GM12878 (cell line): ENCODE results near the gene ETFBKMT. TPM values are rescaled to one million over a fixed set of nuclear protein-coding genes. Genes with fewer than 3 reads are reported as not detected.

ENCODE experiments used
- ATAC-seq: fragments of 200-7000 bp; cut with Tn5 transposase; 3 replicates; pipeline ENCODE4 v1.9.1; 2020; ENCODE audit warnings: mild to moderate bottlenecking, moderate library complexity
- BruUV-seq: library from RNA; stranded (reverse); fragments of 400-500 nt; replicated peaks from 2 replicates; lab custom pipeline; 2021; lab: Mats Ljungman, UMichigan
- CTCF ChIA-PET: fragments of 300-600 bp; sonication (Branson Sonifier 250); formaldehyde crosslinking; extraction: SDS; loops from one replicate; lab custom pipeline; 2021; ENCODE audit warnings: inconsistent platforms; lab: Yijun Ruan, JAX
- POLR2A ChIA-PET: fragments of 350-600 bp; formaldehyde crosslinking; extraction: SDS; loops from one replicate; lab custom pipeline; 2021; ENCODE audit warnings: inconsistent platforms; lab: Charles Lee
- RAD21 ChIA-PET: fragments of 300-600 bp; sonication (Branson Sonifier 250); formaldehyde crosslinking; loops from one replicate; lab custom pipeline; 2023; ENCODE audit warnings: antibody characterized with exemption; ENCODE audit not compliant: unreplicated experiment; lab: Charles Lee
- SMC1A ChIA-PET: fragments of 300-600 bp; sonication (Branson Sonifier 250); formaldehyde crosslinking; loops from one replicate; lab custom pipeline; 2023; ENCODE audit not compliant: unreplicated experiment, uncharacterized antibody; lab: Charles Lee
- DNase-seq: peaks from one replicate; pipeline ENCODE4 v3.0.0-alpha.2; 2011; ENCODE audit warnings: low read depth, low spot score
- FAIRE-seq: peaks from 3 replicates; lab custom pipeline; 2011; peaks lifted over from hg19 to GRCh38; lab: Jason Lieb, UNC
- H2AFZ ChIP-seq: 2 replicates; pipeline ENCODE4 v1.6.0; 2011; ENCODE audit warnings: low read depth, low read length, control low read depth; ENCODE audit not compliant: control insufficient read depth
- H3K27ac ChIP-seq: 2 replicates; pipeline ENCODE4 v1.5.1; 2011; ENCODE audit warnings: control low read depth; ENCODE audit not compliant: control insufficient read depth, insufficient read depth
- H3K27me3 ChIP-seq, 2 experiments: replicated peaks in 1 of 2; 2 replicates each; pipeline versions ENCODE4 v1.6.0 to v1.6.1; 2011; ENCODE audit warnings: low read length in 1 of 2; ENCODE audit not compliant: control insufficient read depth in 2 of 2, insufficient read depth in 2 of 2
- H3K36me3 ChIP-seq, 2 experiments: 2 replicates each; pipeline ENCODE4 v1.5.1; 2011; ENCODE audit warnings: low read length in 1 of 2; ENCODE audit not compliant: control insufficient read depth in 2 of 2, insufficient read depth in 2 of 2
- H3K4me1 ChIP-seq: 2 replicates; pipeline ENCODE4 v1.6.1; 2011; ENCODE audit warnings: mild to moderate bottlenecking, low read length, moderate library complexity, mixed read lengths; ENCODE audit not compliant: control insufficient read depth, insufficient read depth
- H3K4me2 ChIP-seq: 2 replicates; pipeline ENCODE4 v1.6.0; 2011; ENCODE audit warnings: control low read depth; ENCODE audit not compliant: control insufficient read depth, insufficient read depth
- H3K4me3 ChIP-seq: fragments of 200-600 bp; sonication (generic); 2 replicates; pipeline ENCODE4 v1.5.1; 2016
- H3K79me2 ChIP-seq: 2 replicates; pipeline ENCODE4 v1.6.0; 2011; ENCODE audit warnings: low read length; ENCODE audit not compliant: control insufficient read depth, insufficient read depth
- H3K9ac ChIP-seq: 2 replicates; pipeline ENCODE4 v1.8.0; 2011; ENCODE audit warnings: low read length, control low read depth, mixed read lengths; ENCODE audit not compliant: control insufficient read depth, insufficient read depth
- H3K9me3 ChIP-seq: replicated peaks from 3 replicates; pipeline ENCODE4 v1.5.1; 2011; ENCODE audit warnings: mild to moderate bottlenecking, low read length; ENCODE audit not compliant: control insufficient read depth, insufficient read depth
- H4K20me1 ChIP-seq: 2 replicates; pipeline ENCODE4 v1.6.0; 2011; ENCODE audit not compliant: control insufficient read depth, insufficient read depth
- CHD2 ChIP-seq: IDR thresholded peaks from 2 replicates; pipeline ENCODE4 v1.6.1; 2011; ENCODE audit warnings: low read depth, low read length, improper control_type of control experiment, borderline replicate concordance
- CREM ChIP-seq: IDR thresholded peaks from 2 replicates; pipeline ENCODE4 v1.6.1; 2014; ENCODE audit warnings: antibody characterized with exemption, low read depth
- EP300 ChIP-seq, 2 experiments: fragments of 150-350 bp in 1 of 2; IDR thresholded peaks; 2 replicates each; pipeline ENCODE4 v1.6.1; 2011 to 2012; ENCODE audit warnings: low read depth in 2 of 2, low read length in 2 of 2, borderline replicate concordance in 1 of 2, improper control_type of control experiment in 1 of 2, inconsistent platforms in 1 of 2; ENCODE audit not compliant: control insufficient read depth in 1 of 2
- EZH2 ChIP-seq: IDR thresholded peaks from 2 replicates; pipeline ENCODE4 v1.6.1; 2012; ENCODE audit warnings: low read depth, mild to moderate bottlenecking, control low read depth, inconsistent platforms, low read length, borderline replicate concordance; ENCODE audit not compliant: control insufficient read depth
- GABPA ChIP-seq: IDR thresholded peaks from 2 replicates; pipeline ENCODE4 v1.6.1; 2014; ENCODE audit warnings: antibody characterized with exemption, low read depth, mild to moderate bottlenecking, inconsistent platforms
- HCFC1 ChIP-seq: fragments of 150-350 bp; IDR thresholded peaks from 2 replicates; pipeline ENCODE4 v1.6.1; 2014; ENCODE audit warnings: low read length
- MTA3 ChIP-seq: IDR thresholded peaks from 2 replicates; pipeline ENCODE4 v1.6.1; 2012; ENCODE audit warnings: low read length, inconsistent platforms, borderline replicate concordance
- NKRF ChIP-seq: fragments of 450-650 bp; conservative IDR thresholded peaks from 2 replicates; pipeline ENCODE4 v1.6.1; 2017; ENCODE audit warnings: mild to moderate bottlenecking, moderate library complexity
- NRF1 ChIP-seq: conservative IDR thresholded peaks from 2 replicates; pipeline ENCODE4 v1.6.1; 2011; ENCODE audit warnings: mild to moderate bottlenecking, low read depth, low read length, improper control_type of control experiment
- SUPT20H ChIP-seq: IDR thresholded peaks from 2 replicates; pipeline ENCODE4 v1.6.1; 2011; ENCODE audit warnings: low read depth, mild to moderate bottlenecking, low read length, moderate library complexity, borderline replicate concordance; ENCODE audit not compliant: control insufficient read depth
- TAF1 ChIP-seq: IDR thresholded peaks from 2 replicates; pipeline ENCODE4 v1.6.1; 2011; ENCODE audit warnings: mild to moderate bottlenecking, low read depth, low read length, borderline replicate concordance
- TCF12 ChIP-seq: IDR thresholded peaks from 2 replicates; pipeline ENCODE4 v1.6.1; 2011; ENCODE audit warnings: low read depth, mild to moderate bottlenecking, low read length
- TCF7 ChIP-seq: IDR thresholded peaks from 2 replicates; pipeline ENCODE4 v1.6.1; 2014; ENCODE audit warnings: antibody characterized with exemption, borderline replicate concordance
- WRNIP1 ChIP-seq: IDR thresholded peaks from 2 replicates; pipeline ENCODE4 v1.6.1; 2011; ENCODE audit warnings: low read depth, low read length, improper control_type of control experiment, borderline replicate concordance
- ZBTB33 ChIP-seq: fragments of 450-650 bp; IDR thresholded peaks from 2 replicates; pipeline ENCODE4 v1.6.1; 2017; ENCODE audit warnings: mild to moderate bottlenecking
- ZNF207 ChIP-seq: fragments of 450-650 bp; IDR thresholded peaks from 2 replicates; pipeline ENCODE4 v1.6.1; 2014; ENCODE audit warnings: antibody characterized with exemption, mild to moderate bottlenecking, borderline replicate concordance
- ZZZ3 ChIP-seq: IDR thresholded peaks from 2 replicates; pipeline ENCODE4 v1.6.1; 2011; ENCODE audit warnings: low read depth; ENCODE audit not compliant: control insufficient read depth, insufficient read length
- WGBS: methylation state at CpG from one replicate; pipeline ENCODE4 v1.1.6; 2016; ENCODE audit warnings: low lambda C conversion rate; ENCODE audit not compliant: insufficient replicate concordance, insufficient coverage; ENCODE audit errors: missing lambda C conversion rate; 5-methylcytosine and 5-hydroxymethylcytosine counted together
- in situ Hi-C: fragments of 300-500 bp; cut with MboI; formaldehyde crosslinking; loops from 9 replicates; pipeline ENCODE4 v1.14.3; 2018; ENCODE audit warnings: mixed read lengths
- intact Hi-C: fragments of 100-400 bp; cut with micrococcal nuclease; formaldehyde crosslinking; loops from one replicate; pipeline ENCODE4 v1.14.2; 2022; ENCODE audit not compliant: unreplicated experiment
- polyA plus RNA-seq, 11 experiments: library from polyadenylated mRNA; depleted of rRNA in 4 of 11; unstranded in 6 of 11; stranded (reverse) in 5 of 11; fragments of >200 nt; fragmentation: Nextera tagmentation in 4 of 11; fragmentation: Illumina TruSeq in 1 of 11; extraction: Ambion mirVana in 4 of 11; extraction: Trizol in 1 of 11; gene quantifications; 1 replicate in 1 of 11; 2 replicates in 10 of 11; pipeline versions ENCODE4 v1.2.1 to v1.2.3, GENCODE V29; 2011 to 2016; ENCODE audit warnings: inconsistent platforms in 2 of 11, missing spikeins in 2 of 11, low read depth in 1 of 11
- total RNA-seq, 4 experiments: library from RNA; depleted of rRNA in 3 of 4; stranded (reverse); fragments of >200 nt in 3 of 4; fragmentation: Illumina TruSeq in 1 of 4; extraction: Trizol in 1 of 4; gene quantifications; 2 replicates each; pipeline versions ENCODE4 v1.2.1 to v1.2.3, GENCODE V29; 2013 to 2021
- TF ChIP-seq, protein P1 (sequence below): IDR thresholded peaks from 2 replicates; pipeline ENCODE4 v1.6.1; 2012; ENCODE audit warnings: low read depth, low read length, improper control_type of control experiment
- TF ChIP-seq, protein P2 (sequence below): IDR thresholded peaks from 2 replicates; pipeline ENCODE4 v1.6.1; 2011; ENCODE audit warnings: low read depth, mild to moderate bottlenecking, low read length, moderate library complexity, borderline replicate concordance; ENCODE audit errors: extremely low read depth

The ETFBKMT gene
- total and polyA plus RNA-seq, 10 of the 15 experiments (the other 5 are each of a cell fraction or from before 2014, with no cell fraction given) = 0.25 to 1.1 (median 0.65) TPM

DNA sequence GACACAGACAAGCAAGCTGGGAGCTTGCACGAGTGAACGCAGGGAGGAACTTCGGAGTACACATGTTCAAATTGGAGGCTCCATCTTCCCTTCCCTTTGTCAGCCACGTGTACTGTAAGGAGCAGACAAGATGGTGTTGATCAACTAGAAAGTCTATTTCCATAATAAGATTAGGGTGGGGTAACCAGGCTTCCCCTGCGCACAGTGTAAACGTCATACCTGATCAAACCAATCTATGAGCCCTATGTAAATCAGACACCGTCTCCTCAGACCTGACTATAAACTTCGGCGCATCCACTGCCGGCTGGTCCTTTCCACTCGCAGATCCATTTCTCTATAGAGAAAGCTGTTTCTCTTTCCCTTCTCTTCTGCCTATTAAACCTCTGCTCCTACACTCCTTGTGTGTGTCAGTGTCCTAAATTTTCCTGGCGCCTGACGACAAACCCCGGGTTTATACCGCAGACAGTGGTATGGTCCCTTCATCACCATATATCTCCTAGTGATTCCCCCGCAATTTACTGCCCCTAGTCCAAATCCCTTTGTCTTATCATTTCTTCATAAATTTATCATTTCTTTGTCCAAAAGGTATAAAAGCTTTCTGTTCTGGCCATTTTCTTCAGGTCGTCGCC, 7.5 kb upstream of the ETFBKMT start (continued):
- TF ChIP-seq, protein P1, sequence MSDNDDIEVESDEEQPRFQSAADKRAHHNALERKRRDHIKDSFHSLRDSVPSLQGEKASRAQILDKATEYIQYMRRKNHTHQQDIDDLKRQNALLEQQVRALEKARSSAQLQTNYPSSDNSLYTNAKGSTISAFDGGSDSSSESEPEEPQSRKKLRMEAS = no peak
- TF ChIP-seq SUPT20H = no peak
- TF ChIP-seq CREM = no peak
- TF ChIP-seq, protein P2, sequence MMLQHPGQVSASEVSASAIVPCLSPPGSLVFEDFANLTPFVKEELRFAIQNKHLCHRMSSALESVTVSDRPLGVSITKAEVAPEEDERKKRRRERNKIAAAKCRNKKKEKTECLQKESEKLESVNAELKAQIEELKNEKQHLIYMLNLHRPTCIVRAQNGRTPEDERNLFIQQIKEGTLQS = no peak
- TF ChIP-seq TAF1 = no peak
- TF ChIP-seq TCF12 = no peak
- no peak for TF ChIP-seq TCF7

DNA sequence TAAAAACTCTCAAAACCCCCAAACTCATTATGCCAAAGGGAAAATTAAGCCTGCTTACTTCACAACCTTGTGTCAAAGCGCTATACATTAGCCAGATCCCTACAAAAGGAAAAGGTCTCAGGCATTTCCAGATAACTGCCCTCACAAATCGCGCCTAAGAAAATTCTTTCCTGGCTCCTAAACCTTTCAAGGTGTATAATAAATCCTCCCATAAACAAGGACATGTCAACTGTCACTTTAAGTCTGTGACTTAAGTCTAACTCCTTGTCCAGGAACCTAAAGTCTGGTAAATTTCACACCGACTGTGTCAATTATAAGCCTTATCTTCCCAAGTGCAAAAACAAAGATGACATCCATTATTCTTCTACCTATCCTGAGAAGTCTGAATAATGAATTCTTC, 4.3 kb upstream of the ETFBKMT start:
- Histone ChIP-seq H3K4me2 (no peak overlapping the region), H3K9me3 (no peaks in the 10 kb centered on the region), H3K4me3 (no peak overlapping the region), H2AFZ (no peak overlapping the region), H3K36me3 (no peaks in the 10 kb centered on the region), H3K27ac (no peak overlapping the region), H4K20me1 (no peaks in the 10 kb centered on the region), H3K4me1 (peaks cover 10% of the 10 kb centered on the region), H3K27me3 (no peaks in the 10 kb centered on the region), H3K79me2 (no peaks in the 10 kb centered on the region), H3K9ac (no peak overlapping the region)
- ATAC-seq (no peak), DNase-seq (no peak), FAIRE-seq (no peak)
- intact Hi-C loops (no loop called here), in situ Hi-C loops (loop anchor here (25.0 kb wide), 1 partner anchor 1257 kb away; no protein-coding TSS in a partner anchor)
- 87% methylated on average over 4 of the region's 4 CpGs for WGBS
- ChIA-PET CTCF (no interaction called here), RAD21 (interaction anchor here (1.4 to 1.6 kb wide), 2 partner anchors 27 to 657 kb away, joined by 3 to 5 read pairs; no protein-coding TSS in a partner anchor), POLR2A (no interaction called here), SMC1A (interaction anchor here (0.8 to 3.2 kb wide), 4 partner anchors 27 to 657 kb away, joined by 3 to 15 read pairs (median 4); no protein-coding TSS in a partner anchor)
- BruUV-seq = no TSS peak
- no peak for TF ChIP-seq GABPA
- TF ChIP-seq EZH2 = no peak
- TF ChIP-seq NRF1 = no peak
- no peak for TF ChIP-seq WRNIP1
- TF ChIP-seq EP300 (IDR thresholded peaks at IDR 0.05; ENCODE audit: borderline replicate concordance in 1 of 2, control insufficient read depth in 1 of 2, low read depth in 2 of 2, low read length in 2 of 2) = no peak
- TF ChIP-seq ZNF207 = no peak
- no peak for TF ChIP-seq HCFC1
- no peak for TF ChIP-seq CHD2
- TF ChIP-seq ZBTB33 = no peak
- no peak for TF ChIP-seq NKRF
- TF ChIP-seq MTA3 = no peak
- no peak for TF ChIP-seq ZZZ3
